ENCODE results near the gene HELQ. TPM values are rescaled to one million over a fixed set of nuclear protein-coding genes. Genes with fewer than 3 reads are reported as not detected.

The HELQ gene
- total RNA-seq, 1 experiment from 2014 or later: 14.6 TPM

DNA sequence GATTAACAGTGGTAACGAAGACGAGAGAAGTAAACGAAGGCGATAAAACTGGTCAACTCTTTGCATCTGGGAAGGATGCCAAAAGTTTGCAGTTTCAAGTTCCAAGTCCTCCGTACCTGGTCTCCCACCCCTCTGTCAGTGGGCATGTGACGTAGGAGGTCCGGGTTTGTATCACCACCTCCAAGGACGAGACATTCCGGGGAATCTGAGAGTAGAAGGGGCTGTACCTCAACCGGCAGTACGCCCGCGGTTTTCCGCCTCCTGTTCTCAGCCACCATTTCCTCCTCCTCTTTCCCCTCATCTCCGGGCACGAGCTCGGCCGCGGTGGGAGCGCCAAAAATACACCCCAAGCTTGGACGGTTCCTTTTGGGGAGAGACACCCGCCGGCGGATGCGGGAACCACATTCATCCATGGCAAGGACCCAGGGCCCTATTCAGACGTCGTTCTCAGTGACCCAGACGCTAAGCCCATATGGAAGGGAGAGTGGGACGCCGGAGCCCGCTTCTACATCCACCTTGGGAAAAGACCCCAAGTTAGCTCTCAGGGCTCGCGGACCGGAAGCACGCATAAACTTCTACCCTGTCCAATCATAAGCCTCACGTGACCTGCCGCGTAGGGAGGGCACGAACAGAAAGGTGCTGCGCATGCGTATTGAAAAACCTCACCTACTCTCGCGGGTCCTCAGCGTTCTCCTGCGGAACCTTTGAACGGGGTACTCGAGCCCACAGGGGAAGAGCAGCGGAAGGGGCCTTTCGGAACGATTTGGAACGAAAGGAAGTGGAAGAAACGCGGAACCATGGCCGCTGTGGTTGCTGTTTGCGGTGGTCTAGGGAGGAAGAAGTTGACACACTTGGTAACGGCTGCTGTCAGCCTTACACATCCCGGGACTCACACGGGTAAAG lies at the start of gene HELQ, which contains the start of gene MRPS18C (continued):
- TF ChIP-seq SRF (IDR thresholded peaks at IDR 0.05; ENCODE audit: low read depth) (peak; percentile 85), MAX (IDR thresholded peaks at IDR 0.05) (peak; percentile 96), JUND (IDR thresholded peaks at IDR 0.05) (no peak), SP1 (IDR thresholded peaks at IDR 0.05; ENCODE audit: low read depth) (peak; percentile 82), EZH2phosphoT487 (IDR thresholded peaks at IDR 0.05; ENCODE audit: borderline replicate concordance) (no peak), ELF1 (IDR thresholded peaks at IDR 0.05; ENCODE audit: borderline replicate concordance, low read depth) (peak; percentile 83), EZH2 (IDR thresholded peaks at IDR 0.05) (no peak)

- BruUV-seq (replicated peaks): no TSS peak
- no peak for ATAC-seq
- no peak overlapping the region for H3K27ac ChIP-seq (ENCODE audit: low read depth, low read length)
- DNase-seq (ENCODE audit: low read depth, low spot score): no peak
- no peak overlapping the region for H2AFZ ChIP-seq (ENCODE audit: low read depth, low read length, poor library complexity, severe bottlenecking)
- H3K9me2 ChIP-seq (ENCODE audit: insufficient read depth): no peaks in the 10 kb centered on the region
- intact Hi-C loops (cut with micrococcal nuclease): loop anchor here (10.0 kb wide), 1 partner anchor 1000 kb away; no protein-coding TSS in a partner anchor
- no peaks in the 10 kb centered on the region for H3K27me3 ChIP-seq (ENCODE audit: insufficient read depth, low read length)
- H3K36me3 ChIP-seq (ENCODE audit: control insufficient read depth in 1 of 2, insufficient read depth in 2 of 2, low read length in 2 of 2): no peaks in the 10 kb centered on the region
- no peaks in the 10 kb centered on the region for H3K9me3 ChIP-seq (ENCODE audit: control insufficient read depth in 1 of 2, insufficient read depth in 1 of 2, low read depth in 1 of 2, low read length in 2 of 2)
- H3K9ac ChIP-seq (ENCODE audit: low read length): no peak overlapping the region
- ChIA-PET RAD21 (ENCODE audit: low non-redundant PET in 1 of 2, low total read pairs in 2 of 2, uncharacterized antibody in 2 of 2, unreplicated experiment in 2 of 2) (no interaction called here), CTCF (no interaction called here), POLR2A (no interaction called here)
- TF ChIP-seq ATF3 (IDR thresholded peaks at IDR 0.05) (no peak), CEBPB (IDR thresholded peaks at IDR 0.05; ENCODE audit: low read depth) (no peak)
- H3K4me1 ChIP-seq (ENCODE audit: control insufficient read depth in 1 of 2, insufficient read depth in 2 of 2, low read length in 2 of 2): 0 out of 4 replicates have a peak, but pooled peaks cover 0 to 2% of the 10 kb centered on the region in 2 experiments
- no peak overlapping the region for H3K4me2 ChIP-seq (ENCODE audit: low read length)
- no peak overlapping the region for H3K4me3 ChIP-seq (replicated peaks in 1 of 2; ENCODE audit: low read depth in 1 of 2, low read length in 2 of 2)
- no peaks in the 10 kb centered on the region for H4K20me1 ChIP-seq (ENCODE audit: insufficient read depth)
- H3K79me2 ChIP-seq (ENCODE audit: insufficient read depth, low read length): no peaks in the 10 kb centered on the region
Measured at GRCh38 chr4:83504996-83505395, 49.4 kb upstream of the HELQ start.

All from HCT116 (cell line).